DOHH2 (cell line): ENCODE measurements around the gene GRM5.

Experiments
- CTCF ChIP-seq: fragments of 200-600 bp; sonication (generic); IDR thresholded peaks from one replicate; pipeline ENCODE4 v1.5.1; 2014; ENCODE audit warnings: antibody characterized with exemption, mild to moderate bottlenecking, low read depth, low read length; ENCODE audit not compliant: poor library complexity, severe bottlenecking
- EZH2phosphoT487 ChIP-seq: fragments of 200-600 bp; sonication (generic); IDR thresholded peaks from 2 replicates; pipeline ENCODE4 v1.6.1; 2017; ENCODE audit warnings: borderline replicate concordance, mild to moderate bottlenecking, antibody characterized with exemption, low read length, moderate library complexity, mixed read lengths

GRCh38 chr11:88632163-88632562 is 433.6 kb downstream of the GRM5 start:
- TF ChIP-seq CTCF = no peak
- no peak for TF ChIP-seq EZH2phosphoT487
